Measurements from ENCODE around the gene HDDC3.

The HDDC3 gene

DNA sequence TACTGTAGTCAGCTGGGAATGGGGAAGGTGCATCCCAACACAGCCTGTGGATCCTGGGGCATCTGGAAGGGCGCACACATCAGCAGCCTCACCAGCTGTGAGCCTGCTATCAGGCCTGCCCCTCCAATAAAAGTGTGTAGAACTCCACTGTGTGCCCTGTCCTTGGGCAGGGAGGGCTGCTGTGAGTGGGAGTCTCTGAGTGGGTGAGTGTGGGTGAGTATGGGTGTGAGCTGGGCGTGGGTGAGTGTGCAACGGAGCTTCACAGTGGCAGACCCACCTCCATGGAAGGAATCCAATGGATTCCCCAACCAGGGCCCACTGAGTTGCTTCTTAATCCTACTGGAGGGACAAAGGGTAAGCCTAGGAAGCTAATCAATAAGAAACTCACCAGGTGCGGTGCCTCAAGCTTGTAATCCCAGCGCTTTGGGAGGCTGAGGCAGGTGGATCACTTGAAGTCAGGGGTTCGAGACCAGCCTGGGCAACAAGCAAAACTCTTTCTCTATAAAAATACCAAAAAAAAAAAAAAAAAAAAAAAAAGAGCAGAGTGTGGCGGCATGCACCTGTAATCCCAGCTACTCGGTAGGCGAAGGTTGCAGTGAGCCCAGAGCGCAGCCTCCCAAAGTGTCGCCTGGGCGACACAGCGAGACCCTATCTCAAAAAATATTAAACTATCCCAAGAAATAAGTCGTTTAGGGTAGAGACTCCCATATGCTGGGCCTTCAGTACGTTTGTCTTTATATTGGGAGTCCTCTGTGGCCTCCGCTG lies 21.8 kb upstream of the HDDC3 start:
- DNase-seq, result no peak

DNA sequence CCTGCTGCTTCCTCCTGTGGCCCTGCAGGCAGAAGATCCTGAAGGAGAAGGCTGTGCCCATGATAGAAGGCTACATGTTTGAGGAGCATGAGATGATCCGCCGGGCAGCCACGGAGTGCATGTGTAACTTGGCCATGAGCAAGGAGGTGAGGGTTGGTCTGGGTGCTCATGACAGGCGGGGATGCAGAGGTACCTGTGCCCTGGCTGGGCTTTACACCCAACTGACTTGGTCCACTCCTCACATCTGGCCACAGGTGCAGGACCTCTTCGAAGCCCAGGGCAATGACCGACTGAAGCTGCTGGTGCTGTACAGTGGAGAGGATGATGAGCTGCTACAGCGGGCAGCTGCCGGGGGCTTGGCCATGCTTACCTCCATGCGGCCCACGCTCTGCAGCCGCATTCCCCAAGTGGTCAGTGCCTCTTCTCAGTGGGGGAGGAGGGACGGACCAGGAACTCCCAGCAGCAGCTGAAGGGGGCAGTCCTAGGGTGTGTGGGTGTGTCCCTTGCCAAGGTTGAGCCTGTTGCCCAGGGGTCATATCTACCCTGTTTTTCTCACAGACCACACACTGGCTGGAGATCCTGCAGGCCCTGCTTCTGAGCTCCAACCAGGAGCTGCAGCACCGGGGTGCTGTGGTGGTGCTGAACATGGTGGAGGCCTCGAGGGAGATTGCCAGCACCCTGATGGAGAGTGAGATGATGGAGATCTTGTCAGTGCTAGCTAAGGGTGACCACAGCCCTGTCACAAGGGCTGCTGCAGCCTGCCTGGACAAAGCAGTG lies 20.7 kb upstream of the HDDC3 start:
- no peak for DNase-seq

DNA sequence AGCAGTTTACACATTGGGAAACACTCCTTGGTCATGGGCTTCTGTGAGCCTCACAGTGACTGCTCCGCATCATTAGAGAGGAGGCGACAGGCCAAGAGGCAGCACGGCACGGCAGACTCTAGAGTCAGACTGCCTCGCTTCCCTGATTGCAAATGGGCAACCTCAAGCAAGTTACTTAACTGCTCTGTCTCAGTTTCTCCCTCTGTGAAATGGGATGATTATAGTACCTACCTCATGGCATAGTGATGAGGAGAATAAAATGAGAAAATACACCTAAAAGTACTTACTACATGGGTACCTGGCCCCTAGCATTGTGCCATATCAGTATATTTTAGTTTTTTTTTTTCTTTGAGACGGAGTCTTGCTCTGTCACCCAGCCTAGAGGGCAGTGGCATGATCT lies 18.3 kb upstream of the HDDC3 start:
- no peak for DNase-seq

DNA sequence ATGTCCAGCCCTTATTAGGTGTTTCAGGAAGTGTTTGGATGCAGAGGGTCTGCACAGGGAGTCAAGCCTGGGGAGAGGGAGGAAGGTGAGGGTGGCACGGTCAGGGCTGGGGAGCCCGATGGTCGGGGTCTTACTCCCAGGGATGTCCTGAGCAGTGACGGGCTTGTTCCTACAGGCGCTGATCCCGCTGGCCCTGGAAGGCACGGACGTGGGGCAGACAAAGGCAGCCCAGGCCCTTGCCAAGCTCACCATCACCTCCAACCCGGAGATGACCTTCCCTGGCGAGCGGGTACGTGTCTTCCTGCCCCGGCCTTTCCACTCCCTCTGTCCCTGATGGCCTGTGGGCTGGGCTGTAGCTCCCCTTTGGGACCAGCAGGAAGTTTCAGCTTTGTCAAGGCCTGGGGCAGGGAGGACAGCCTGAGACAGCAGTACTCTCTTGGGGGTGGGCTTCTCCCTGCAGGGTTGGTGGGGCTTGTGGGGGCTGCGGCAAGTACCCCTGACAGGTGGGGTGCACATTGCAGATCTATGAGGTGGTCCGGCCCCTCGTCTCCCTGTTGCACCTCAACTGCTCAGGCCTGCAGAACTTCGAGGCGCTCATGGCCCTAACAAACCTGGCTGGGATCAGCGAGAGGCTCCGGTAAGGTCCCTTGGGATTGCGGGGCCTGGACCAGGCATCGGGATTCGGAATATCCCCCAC lies 17.8 kb upstream of the HDDC3 start:
- DNase-seq, result no peak

DNA sequence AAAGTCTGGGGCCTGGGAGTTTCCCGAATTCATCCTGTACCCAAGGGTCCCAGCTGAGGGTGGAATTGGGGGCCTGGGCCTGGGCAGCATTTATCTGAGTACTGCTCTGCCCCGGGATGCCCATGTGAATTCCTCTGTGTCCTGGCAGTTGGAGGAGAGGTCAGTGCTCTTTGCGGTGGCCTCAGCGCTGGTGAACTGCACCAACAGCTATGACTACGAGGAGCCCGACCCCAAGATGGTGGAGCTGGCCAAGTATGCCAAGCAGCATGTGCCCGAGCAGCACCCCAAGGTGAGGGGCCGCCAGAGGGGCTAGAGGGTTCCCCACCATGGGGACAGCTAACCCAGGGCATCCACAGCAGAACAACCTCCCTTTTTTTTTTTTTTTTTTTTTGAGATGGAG lies 16.2 kb upstream of the HDDC3 start:
- no peak for DNase-seq

DNA sequence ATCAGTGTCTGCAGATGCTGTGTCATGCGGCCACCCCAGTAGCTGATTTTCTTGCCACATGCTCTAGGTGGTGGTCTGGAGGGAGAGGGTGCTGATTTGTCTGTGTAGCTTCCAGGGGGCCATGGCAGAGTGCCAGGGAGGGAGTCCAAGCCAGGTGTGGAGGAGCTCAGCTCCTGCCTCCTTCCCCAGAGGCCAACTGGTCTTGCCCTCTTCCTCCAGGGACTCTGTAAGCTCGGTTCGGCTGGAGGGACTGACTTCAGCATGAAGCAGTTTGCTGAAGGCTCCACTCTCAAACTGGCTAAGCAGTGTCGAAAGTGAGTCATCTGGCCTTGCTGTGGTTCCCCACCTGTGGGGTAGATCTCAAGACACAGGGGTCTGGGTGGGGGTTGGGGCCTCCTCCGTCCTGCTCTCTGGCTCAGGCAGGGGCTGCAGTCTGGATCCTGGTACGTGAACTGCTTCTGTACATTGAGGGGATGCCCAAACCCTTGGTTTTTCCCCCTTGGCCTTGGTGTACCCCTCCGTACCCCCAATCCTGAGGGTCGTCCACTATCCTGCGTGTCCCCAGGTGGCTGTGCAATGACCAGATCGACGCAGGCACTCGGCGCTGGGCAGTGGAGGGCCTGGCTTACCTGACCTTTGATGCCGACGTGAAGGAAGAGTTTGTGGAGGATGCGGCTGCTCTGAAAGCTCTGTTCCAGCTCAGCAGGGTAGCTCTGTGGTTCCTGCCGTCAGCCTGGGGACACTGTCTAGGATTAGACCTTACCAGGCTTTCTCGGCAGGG lies 15.4 kb upstream of the HDDC3 start:
- DNase-seq, result no peak

DNA sequence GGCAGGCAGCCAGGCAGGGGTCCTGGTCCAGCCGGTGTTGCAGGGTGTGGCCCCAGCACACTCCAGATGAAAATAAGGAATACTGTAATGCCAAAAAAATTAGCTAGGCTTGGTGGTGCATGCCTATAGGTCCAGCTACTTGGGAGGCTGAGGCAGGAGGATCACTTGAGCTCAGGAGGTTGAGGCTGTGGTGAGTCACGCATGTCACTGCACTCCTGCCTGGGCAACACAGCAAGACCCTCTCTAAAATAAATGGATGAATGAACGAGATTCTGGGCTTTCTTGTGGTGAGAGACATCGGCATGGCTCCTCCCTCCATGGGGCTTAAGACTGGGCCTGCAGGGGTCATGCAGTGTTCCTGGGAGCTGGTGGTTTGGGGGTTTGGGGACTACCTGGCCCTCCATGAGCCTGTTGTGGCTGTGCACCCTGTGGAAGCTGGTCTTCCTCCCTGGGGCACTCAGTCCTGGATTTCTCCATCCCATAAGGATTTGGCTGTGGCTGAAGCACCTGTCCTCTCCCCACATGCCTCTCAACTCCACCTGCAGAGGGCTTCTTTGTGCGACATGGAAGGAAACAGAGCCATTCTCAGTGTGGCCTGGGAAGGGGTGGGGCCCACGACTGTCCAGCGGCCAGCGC lies 14.7 kb upstream of the HDDC3 start:
- DNase-seq, result no peak

DNA sequence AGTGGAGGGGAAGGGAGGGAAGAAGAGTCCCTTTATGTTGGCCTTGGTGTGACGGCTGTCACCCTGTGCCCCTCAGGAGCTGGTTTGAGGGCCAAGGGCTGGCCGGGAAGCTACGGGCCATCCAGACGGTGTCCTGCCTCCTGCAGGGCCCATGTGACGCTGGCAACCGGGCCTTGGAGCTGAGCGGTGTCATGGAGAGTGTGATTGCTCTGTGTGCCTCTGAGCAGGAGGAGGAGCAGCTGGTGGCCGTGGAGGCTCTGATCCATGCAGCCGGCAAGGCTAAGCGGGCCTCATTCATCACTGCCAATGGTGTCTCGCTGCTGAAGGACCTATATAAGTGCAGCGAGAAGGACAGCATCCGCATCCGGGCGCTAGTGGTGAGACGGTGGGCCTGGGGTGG lies 14.2 kb upstream of the HDDC3 start:
- DNase-seq, result no peak

DNA sequence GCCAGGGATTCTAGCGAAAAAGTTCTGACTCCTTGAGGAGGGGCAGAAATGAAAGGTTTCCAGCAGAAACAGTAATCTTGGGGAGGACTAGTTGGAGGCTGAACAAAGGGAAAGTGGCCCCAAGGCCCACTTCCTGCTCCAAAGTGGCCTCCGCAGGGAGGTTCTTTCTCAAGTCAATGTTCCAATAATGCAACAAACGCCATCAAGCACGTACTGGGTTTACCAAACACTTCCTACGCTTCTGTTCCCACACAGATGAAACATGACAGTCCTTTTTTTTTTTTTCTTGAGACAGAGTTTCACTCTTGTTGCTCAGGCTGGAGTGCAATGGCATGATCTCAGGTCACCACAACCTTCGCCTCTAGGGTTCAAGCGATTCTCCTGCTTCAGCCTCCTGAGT lies 12.7 kb upstream of the HDDC3 start:
- DNase-seq, result no peak

DNA sequence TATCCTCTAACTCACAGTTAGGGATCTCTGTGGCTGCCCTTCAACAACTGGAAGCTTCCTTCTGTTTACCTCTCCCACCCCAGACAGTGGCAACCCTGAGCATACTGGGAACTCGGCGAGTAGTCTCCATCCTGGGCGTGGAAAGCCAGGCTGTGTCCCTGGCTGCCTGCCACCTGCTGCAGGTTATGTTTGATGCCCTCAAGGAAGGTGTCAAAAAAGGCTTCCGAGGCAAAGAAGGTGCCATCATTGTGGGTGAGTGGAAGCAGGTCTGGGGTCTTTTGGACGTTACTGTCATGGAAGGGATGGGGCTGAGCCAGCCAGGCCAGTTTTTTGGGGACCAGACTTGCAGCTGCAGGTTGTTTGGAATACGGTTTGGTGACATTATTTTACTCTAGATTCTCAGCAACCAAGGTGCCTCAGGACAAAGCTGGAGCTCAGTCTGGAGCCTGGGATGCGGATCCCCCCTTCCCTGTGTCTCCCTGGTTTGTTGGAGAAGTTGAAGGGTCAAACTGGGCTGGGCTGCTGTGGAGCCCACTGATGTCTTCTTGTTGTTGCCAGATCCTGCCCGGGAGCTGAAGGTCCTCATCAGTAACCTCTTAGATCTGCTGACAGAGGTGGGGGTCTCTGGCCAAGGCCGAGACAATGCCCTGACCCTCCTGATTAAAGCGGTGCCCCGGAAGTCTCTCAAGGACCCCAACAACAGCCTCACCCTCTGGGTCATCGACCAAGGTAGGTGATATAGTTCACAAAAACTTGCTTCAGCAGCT lies 10.2 kb upstream of the HDDC3 start:
- no peak for DNase-seq

DNA sequence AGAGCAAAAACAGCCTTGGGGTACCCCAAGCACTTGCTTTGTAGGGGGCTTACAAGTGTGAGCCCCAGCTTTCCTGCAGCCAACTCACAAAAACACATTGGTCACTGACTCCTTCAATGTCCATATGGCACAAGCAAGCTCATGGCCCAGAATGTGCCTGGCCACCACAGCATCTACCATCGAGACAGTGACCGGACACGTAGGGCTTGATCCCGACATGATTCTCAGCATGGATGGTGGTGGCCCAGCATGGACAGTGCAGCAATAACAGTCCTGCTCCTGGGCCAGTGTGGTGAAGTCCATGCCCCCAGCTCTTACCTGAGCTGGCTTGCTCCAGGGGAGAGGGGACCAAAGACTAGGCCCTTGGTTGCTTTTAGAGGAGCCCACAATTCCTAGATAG lies 8.7 kb upstream of the HDDC3 start:
- no peak for DNase-seq

DNA sequence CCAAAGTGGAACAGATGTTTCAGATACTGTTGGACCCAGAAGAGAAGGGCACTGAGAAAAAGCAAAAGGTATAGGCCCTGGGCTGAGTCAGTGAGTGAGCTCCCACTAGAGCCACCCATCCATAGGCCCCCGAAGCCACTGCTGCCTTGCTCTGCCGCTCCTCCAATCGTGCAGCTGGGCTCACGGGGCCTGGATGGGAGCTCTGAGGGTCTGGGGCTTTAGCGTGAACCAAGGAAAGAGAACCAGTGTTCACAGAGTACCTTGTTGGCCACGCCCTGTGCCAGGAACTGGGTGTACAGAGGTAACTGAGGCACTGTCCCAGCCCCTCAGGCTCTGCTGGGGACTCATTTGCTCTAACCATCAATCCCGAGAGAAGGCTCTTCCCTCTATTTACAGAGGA lies 7.4 kb upstream of the HDDC3 start:
- no peak for DNase-seq

DNA sequence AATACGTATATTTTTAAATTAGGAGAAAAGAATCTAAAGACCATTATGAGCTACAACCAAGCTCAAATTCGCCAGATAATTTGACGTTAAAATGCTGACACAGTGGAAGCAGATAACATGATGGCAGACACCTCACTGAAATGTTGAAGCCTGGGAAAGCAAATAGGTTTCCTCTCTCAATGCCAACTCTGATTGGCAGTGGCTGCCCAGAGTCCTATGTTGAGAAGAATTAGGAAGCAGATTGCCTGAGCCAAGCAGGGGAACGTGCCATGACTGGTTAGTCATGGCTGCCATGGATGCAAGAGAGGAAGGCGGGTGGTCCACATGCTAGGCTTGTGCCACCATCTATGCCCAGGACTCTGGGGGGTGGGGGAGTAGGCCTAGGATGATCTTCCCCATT lies 5.9 kb upstream of the HDDC3 start:
- DNase-seq, result no peak

DNA sequence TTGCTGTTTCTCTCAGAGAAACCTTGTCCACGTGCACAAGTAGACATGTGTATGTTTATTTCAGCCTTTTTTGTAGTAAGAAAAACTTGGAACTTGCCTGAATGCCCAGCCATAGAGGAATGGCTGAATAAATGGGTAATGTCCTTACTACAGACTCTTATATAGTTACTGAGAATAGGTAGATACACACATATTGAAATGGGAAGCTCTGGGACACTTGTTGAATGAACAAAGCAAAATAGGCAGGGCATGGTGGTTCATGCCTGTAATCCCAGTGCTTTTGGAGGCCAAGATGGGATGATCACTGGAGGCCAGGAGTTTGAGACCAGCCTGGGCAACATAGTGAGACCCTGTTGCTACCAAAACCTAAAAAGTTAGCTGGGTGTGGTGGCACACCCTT lies 4.5 kb upstream of the HDDC3 start:
- DNase-seq, result no peak

DNA sequence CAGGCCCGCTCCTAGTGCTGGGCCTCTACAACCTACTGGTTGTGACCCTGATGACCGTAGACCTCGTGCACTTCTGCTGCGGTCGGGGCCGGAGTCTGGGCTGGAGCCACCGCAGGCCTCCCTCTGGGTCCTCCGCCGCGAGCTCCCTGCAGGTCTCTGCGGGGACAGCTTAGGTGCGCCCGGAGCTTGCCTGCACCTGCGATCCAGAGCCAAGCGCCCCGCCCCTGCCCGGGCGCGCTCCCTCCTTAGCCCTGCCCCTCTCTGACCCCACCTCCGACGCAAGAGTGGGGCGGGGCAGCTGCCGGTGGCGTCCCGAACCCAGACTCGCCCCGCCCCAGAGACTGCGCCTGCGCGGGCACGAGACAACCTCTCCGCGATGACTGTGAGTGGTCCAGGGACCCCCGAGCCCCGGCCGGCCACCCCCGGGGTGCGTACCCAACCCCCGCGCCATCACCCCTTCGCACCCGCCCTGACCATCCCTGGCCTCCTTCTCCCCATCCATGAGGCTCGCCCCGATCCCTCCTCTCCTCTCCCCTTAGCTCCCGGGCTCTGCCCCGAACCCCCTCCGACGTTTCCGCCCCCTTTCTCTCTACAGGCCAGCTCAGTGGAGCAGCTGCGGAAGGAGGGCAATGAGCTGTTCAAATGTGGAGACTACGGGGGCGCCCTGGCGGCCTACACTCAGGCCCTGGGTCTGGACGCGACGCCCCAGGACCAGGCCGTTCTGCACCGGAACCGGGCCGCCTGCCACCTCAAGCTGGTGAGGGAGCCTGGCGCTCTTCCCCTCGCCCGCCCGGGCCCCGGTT lies 2.8 kb upstream of the HDDC3 start, which contains the start of gene UNC45A:
Gene UNC45A, plus strand, starts transcription at position 337 of the 803 bp plus-strand sequence. Its CDS starts 40 bp downstream, at position 377.
- DNase-seq, result peak; percentile 97

DNA sequence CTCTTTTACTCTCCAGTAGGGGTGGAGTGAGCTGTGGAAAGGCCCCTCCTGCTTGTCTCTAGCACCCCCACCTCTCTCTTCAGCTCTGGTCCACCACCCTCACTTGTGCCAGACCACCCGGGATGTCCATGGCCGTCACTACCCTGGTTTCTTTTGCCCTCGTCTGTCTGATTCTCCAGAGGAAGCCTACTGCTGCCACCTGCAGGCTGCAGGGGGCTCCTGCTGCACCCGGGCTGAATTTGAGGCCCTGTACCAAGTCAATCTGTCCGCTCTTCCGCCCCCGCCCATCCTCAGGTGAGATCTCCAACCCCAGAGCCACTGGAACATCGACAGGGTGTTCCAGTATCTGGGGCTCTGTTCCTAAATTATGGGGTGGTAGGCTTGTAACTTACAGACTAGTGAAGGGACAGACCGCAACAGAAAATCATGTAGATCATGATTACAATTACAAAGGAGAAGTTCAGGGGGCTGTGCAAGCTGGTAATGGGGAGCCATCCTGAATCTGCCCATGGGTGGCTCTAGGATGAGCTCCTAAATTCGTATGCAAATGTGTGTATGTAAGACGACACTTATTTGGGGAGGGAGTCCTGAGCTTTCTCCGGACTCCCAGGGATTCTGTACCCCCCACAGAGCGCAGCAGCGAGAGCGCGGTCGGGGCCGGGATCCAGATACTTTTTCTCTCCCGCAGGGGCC lies 2.1 kb upstream of the HDDC3 start:
- peak; percentile 85 for DNase-seq

DNA sequence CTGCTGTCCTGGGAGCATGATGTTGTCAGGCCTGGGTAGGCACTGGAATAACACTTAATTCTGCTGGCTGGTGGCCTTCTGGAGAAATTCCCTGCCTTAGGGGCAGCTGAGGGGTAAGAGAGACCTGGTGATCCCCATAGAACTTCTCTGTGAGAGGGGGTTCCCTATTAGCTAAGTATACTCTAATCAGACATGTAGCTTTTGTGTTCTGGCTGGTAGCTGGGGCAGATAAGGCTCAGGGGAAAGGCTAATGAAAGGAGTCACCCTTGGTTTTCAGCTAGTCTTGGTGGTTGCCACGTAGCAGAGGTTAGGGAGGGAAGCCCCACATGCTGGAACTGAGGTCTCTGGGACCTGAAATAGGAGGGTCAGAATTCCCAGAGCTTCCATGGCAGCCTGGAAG lies 952 bp upstream of the HDDC3 start:
- DNase-seq, result no peak

DNA sequence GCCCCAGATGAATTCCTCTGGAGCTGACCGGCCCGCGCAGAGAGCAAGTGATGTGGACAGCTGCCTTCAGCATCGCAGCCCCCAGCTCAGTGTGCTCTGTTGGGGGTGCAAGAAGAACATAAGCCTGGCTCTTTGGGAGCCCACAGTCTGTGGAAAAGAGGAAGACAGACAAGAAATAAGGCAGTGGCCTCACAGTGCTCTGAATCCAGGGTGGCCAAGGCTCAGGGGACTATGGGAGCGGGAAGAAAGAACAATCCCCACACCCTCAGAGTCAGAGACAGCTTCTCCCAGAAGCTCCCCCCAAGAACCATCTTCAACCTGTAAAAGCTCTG lies 277 bp upstream of the HDDC3 start:
- no peak for DNase-seq

DNA sequence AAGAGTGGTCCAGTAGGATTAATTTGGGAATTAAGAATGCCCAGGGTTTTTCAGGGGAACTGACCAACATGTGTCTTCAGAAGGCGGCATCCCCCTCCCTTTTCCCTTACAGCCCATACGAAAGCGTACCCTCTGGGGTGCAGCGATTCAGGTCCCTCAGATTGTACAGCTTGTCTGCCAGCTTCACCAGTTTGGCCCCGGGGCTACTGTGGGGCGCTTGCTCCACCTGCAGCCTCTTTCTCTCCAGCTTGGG lies 848 bp downstream of the HDDC3 start:
- no peak for DNase-seq

DNA sequence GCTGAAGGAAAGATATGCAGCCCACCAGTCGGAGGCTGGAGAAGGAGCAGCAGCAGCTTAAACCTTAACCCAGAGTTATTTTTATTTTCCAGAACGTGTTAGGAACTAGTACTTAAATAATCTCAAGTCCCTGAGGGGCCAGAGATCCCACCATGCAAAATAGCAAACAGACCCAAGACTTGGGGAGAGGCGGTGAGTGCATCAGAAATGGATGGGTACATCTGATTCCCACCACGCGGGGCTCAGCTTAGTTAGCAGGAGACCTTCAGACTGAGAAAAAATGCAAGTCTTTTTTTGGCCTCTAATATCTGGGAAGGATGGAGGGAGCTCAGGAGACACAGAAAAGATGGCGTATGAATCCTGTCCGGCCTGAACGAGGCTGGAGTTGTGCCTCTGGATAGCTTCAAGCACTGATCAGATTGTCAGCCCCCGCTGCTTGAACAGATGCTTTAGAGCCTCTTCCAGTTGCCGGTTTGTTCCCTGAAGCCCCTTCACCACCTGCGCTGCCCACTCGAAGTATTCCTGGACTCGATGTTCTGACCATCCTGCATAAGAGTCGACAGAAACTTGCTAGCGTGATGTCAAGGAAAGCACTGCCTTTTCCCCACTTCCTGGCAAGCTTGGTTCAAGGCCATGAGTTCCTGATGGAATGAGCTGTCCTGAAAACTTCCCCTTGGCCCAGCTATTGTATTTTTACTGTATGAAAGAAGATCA lies 1.3 kb downstream of the HDDC3 start:
- DNase-seq, result no peak
